HL-60 (cell line): Measurements from ENCODE around the gene SMARCC2.

ENCODE experiments used
- DNase-seq, 2 experiments: peaks; one replicate each; pipeline ENCODE4 v3.0.0-alpha.2; 2010 to 2020; ENCODE audit warnings: low read depth in 1 of 2, low spot score in 1 of 2
- H3K27ac ChIP-seq: fragments of 250-450 bp; sonication (Bioruptor Pico); replicated peaks from 2 replicates; pipeline ENCODE4 v1.5.1; 2020; ENCODE audit warnings: mild to moderate bottlenecking, moderate library complexity
- H3K27me3 ChIP-seq: fragments of 250-450 bp; sonication (Bioruptor Pico); 2 replicates; pipeline ENCODE4 v1.5.1; 2021; ENCODE audit warnings: mild to moderate bottlenecking, moderate library complexity; ENCODE audit not compliant: insufficient read depth, poor library complexity, severe bottlenecking
- H3K4me3 ChIP-seq: replicated peaks from 2 replicates; pipeline ENCODE4 v1.5.1; 2011; ENCODE audit warnings: mild to moderate bottlenecking, control low read depth, low read length; ENCODE audit not compliant: insufficient read depth
- CTCF ChIP-seq: IDR thresholded peaks from one replicate; pipeline ENCODE4 v1.5.1; 2011; ENCODE audit warnings: low read length, control low read depth, inconsistent platforms; ENCODE audit not compliant: insufficient read depth
- GABPA ChIP-seq: IDR thresholded peaks from 2 replicates; pipeline ENCODE4 v1.6.1; 2012; ENCODE audit warnings: low read depth
- POLR2AphosphoS5 ChIP-seq: IDR thresholded peaks from 2 replicates; pipeline ENCODE4 v1.6.1; 2012; ENCODE audit warnings: low read depth
- REST ChIP-seq: IDR thresholded peaks from 2 replicates; pipeline ENCODE4 v1.6.1; 2012; ENCODE audit warnings: low read depth; ENCODE audit not compliant: insufficient replicate concordance
- SPI1 ChIP-seq: IDR thresholded peaks from 2 replicates; pipeline ENCODE4 v1.6.1; 2012; ENCODE audit warnings: low read depth, mild to moderate bottlenecking, borderline replicate concordance

SMARCC2 gene

GRCh38 chr12:56114084-56114483 is 75.2 kb downstream of the SMARCC2 start:
- Histone ChIP-seq H3K27ac (no peak overlapping the region), H3K4me3 (no peak overlapping the region), H3K27me3 (no peaks in the 10 kb centered on the region)
- DNase-seq = no peak
- TF ChIP-seq GABPA (no peak), SPI1 (no peak), REST (no peak), CTCF (no peak), POLR2AphosphoS5 (no peak; the same call in 1 of the 2 replicates)
